Measurements from ENCODE around the gene KIF20A.
A peak's percentile ranks its signal among the peaks of the same experiment; 100 is the strongest.
"Not testable (repeated sequence)": the region's sequence is repeated elsewhere in the genome, so short reads cannot be mapped to it uniquely, and the experiment has no call there.

Gene KIF20A

DNA sequence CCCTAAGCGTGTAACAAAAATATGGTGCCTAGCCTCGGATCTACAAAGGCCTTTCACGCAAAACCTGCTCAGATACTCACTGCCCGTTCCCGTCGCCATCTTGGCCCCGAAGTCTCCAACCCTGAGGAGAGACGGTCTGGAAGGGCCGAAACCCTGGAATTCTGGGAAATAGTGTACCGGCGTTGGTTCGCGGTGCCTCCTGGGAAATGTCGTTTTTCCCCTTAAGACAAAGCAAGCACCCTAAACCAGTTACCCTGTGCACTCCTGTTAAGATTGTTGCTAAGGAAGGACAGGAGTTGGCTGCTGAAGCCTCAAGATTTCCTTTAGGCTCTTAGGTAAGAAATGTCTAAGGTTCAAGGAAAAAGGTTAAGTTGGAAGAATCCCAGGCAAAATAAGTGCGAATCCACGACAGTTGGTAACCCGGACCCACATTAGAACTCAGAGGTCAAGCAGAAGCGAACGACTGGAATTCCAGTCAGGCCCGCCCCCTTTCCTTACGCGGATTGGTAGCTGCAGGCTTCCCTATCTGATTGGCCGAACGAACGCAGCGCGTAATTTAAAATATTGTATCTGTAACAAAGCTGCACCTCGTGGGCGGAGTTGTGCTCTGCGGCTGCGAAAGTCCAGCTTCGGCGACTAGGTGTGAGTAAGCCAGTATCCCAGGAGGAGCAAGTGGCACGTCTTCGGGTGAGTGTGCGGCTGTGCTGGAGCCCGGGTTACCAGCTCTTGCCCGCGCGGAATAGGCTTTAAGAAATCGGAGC lies at the start of gene KIF20A, which contains the start of gene BRD8:
KIF20A (plus strand) TSS at position 597 of the 761 bp plus-strand sequence. CDS start 569 bp downstream, outside the sequence.
BRD8 (minus strand) TSS at position 115 of the 761 bp plus-strand sequence; CDS start at position 99, 16 bp downstream.
- DNase-seq (ENCODE audit: low read depth, low spot score), result peak; percentile 80

DNA sequence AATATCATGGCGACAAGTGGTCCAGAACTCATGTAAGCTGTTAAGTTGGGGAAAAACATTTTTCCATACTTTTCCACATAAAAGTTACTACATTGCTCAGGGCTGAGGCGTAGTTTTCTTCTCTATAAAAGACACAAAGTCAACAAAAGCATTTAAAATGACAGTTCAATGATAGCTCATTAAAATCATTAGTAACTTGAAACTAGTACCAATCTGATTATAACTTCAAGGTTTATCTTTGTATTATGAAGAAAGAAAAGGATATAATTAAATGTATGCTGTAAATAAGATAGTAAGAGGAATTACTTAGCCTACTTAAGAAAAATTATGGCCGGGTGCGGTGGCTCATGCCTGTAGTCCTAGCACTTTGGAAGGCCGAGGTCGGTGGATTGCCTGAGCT lies 49.6 kb upstream of the KIF20A start:
- DNase-seq (ENCODE audit: low read depth, low spot score), result no peak

DNA sequence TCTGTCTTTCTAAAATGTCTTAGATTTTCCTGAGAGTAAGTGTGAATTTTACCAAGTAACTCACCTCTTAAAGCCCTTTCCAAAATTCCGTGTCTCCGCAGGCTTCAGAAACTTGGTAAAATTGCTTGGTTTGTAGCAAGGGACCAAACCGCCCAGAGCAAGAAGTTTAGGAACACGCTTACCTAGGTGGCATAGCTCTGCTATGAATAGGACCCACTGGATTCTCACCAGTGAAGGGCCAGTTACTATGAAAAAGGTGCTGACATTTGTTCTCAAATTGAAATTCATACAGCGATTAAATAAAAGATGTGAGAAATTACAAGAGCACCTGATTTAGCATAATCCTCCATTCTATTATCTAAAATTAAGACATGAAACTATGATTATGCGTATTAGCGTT lies 46.4 kb upstream of the KIF20A start:
- DNase-seq (ENCODE audit: low read depth, low spot score), result no peak

DNA sequence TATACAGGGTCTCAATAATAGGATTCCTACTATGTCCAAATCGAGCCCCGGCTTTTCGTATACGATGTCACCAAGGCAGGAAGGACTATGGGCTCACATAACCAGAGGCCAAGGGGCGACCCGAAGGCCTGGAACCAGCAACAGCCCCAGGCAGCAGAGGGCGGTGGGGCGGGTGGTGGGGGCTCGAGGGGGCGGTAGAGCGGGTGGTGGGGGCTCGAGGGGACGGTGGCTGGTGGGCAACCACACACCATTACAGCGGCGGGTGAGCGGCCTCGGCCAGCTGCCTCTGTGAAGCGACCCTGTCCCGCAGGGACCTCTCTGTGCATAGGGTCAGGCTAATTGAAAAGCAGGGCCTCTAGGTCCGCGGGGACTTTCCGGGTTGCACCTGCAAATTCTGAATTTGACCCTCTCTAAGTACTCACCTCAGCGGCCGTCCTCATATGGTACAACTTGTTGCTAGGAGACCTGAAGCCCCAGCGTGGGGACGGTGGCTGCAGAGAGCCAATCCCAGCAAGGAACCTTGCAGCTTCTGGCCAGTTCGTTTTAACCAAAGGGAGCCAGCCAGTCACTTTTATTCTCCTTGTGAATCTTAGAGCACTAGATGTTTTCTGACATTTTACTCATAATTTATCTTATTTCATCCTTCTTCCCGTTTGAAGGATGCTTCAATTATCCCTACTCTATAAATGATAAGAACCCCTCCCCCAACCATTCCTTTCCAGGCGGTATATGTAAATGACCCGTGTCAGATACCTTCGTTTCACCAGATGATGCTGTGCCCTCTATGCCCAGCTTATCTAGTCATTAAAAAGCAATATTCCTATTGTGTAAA lies 39.7 kb upstream of the KIF20A start, which contains the start of gene NME5:
NME5 (minus strand) TSS at position 480 of the 832 bp plus-strand sequence. CDS start 648 bp downstream, outside the sequence.
- DNase-seq (ENCODE audit: low read depth, low spot score), result no peak

DNA sequence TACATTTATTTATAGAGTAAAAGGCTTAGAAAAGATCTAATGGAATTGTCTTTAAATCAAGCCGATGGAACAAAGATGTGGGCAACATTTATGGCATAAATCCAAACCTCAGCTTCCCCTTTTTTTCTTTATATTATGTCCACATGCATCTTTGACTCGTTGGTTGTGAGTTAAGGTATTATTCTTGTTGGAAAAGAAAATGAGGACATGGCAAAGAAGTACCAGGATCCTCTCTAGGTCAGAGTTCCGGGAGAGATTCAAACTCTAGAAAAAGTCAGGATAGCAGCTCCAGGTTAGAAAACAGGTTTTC lies 39.2 kb upstream of the KIF20A start:
- no peak for DNase-seq (ENCODE audit: low read depth, low spot score)

DNA sequence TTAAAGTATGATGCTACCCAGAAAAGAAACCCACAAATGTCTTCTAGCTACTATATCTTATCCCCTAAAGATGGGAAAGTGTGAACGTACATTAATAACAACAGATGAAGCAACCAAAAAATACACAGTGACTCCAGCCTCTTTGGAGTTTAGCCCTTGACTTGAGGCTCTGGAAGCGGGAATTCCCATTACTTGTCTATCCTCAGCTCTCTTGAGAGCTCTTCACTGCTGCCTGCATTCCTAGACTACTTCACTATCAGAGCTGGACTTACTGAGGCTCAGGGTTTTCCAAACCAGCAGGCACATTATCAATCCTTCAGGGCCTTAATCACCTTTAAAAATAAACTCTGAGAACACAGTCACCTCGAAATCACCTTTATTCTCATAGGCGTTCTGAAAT lies 38.6 kb upstream of the KIF20A start:
- no peak for DNase-seq (ENCODE audit: low read depth, low spot score)

DNA sequence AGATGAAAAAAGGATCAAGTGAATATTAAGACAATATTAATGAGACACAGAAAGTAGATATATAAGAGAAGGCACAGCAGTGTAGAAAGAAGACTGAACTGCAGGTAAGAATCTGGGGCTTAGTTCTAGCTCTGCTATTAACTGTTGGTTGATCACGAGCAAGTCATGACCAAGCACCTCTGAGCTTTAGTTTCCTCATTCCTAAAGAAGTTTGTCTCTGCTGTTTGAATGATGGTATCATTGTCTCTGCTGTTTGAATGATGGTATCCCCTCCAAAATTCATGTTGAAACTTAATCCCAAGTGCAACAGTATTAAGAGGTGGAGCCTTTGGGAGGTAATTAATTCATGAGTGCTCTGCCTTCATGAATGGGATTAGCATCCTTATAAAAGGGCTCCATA lies 37.2 kb upstream of the KIF20A start:
- DNase-seq (ENCODE audit: low read depth, low spot score), result no peak

DNA sequence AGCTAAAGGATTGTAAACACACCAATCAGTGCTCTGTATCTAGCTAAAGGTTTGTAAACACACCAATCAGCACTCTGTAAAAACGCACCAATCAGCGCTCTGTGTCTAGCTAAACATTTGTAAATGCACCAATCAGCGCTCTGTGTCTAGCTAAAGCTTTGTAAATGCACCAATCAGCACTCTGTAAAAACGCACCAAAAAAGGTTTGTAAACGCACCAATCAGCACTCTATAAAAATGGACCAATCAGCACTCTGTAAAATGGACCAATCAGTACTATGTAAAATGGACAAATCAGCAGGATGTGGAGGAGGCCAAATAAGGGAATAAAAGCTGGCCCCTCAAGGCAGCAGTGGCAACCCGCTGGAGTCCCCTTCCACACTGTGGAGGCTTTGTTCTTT lies 35.3 kb upstream of the KIF20A start:
- DNase-seq (ENCODE audit: low read depth, low spot score), result not testable (repeated sequence)

DNA sequence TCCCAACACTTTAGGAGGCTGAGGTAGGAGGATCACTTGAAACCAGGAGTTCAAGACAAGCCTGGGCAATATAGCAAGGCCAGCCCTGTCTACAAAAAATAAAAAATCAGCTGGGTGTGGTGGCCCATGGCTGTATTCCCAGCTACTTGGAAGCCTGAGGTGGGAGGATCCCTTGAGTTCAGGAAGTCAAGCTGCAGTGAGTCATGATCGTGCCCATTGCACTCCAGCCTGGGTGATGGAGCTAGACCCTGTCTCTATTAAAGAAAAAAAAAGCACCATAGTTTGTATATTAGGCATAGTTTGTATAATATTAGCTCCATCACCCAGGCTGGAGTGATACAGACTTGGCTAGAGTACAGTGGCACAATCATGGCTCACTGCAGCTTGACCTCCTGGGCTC lies 30.1 kb upstream of the KIF20A start:
- no peak for DNase-seq (ENCODE audit: low read depth, low spot score)

DNA sequence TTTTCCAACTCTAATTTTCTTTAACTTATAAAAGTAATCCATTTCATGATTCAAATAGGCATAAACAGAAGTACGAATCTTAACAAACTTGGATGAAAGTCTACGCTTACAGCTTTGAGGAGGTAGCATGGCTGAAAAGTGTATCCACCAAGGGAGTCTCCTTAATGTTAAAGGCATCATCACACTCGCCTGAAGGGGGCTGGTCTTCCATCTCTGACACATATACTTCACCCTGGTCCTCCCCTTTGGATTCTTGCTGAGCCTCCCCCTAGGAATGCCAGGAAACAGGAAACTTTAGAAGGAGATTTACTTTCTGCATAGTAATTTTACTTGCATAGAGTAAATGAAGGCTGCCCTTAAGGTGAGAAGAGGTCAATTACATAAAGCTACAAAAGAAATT lies 29.4 kb upstream of the KIF20A start:
- DNase-seq (ENCODE audit: low read depth, low spot score), result no peak

DNA sequence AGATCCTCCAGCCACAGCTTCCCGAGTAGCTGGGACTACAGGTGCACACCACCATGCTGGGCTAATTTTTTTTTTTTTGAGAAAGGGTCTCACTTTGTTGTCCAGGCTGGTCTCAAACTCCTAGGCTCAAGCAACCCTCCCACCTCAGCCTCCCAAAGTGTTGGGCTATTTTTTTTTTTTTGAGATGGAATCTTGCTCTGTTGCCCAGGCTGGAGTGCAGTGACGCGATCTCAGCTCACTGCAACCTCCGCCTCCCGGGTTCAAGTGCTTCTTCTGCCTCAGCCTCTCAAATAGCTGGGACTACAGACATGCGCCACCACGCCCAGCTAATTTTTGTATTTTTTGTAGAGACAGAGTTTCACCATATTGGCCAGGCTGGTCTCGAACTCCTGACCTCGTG lies 22.9 kb upstream of the KIF20A start:
- not testable (repeated sequence) for DNase-seq (ENCODE audit: low read depth, low spot score)

DNA sequence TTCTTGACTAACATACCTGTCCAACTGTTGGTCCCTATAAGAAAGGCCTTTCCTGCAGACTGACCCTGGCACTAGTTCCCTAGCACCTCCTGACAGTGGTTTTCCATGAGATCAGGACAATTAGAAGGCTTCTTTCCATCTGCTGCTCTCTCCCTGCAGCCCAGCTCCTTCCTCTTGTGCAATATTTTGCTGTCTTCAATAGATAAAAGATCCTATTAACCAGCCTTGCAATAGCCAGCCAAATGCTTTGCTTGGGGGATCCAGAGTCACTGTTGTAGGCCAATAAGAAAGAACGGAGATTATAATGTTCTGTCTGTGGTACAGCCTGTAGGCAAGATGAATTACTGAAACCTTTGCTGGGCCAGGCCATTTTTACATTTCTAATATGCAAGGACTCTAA lies 21.3 kb upstream of the KIF20A start:
- no peak for DNase-seq (ENCODE audit: low read depth, low spot score)

DNA sequence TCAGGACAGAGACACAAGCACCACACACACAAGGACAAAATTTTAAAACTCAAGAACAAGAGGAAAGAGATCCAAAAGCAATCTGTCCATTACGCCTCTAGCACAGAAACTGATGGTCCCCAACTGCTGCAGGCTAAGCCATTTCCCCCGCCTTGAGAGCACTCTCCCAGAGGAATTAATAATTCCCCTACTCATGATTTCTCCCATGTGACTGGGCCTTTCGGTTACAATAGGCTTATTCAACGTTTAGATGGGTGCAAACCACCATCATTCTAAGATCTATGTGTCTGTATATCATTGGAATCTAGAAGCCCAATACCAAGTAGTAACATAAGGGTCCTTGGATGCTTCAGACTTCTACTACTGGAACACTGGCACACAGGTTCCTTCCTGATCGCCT lies 19.2 kb upstream of the KIF20A start:
- DNase-seq (ENCODE audit: low read depth, low spot score), result no peak

DNA sequence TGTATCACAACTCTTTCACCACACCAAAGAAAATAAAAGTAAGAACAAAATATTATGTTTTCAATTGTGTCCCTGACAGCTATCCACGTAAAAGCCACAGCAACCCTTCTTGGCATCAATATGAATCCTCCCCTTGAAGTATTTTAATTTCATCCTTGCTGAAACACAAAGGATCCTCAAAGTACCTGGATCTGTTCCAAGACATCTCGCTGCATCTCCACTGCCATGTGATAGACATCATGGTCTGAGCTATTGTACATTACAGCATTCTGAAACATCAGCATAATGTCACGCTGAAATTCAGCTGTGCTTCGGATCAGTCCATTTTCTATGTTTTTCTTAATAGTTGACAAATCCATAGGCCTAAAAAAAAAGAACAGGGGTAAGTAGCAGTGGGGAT lies 18.2 kb upstream of the KIF20A start:
- DNase-seq (ENCODE audit: low read depth, low spot score), result no peak

DNA sequence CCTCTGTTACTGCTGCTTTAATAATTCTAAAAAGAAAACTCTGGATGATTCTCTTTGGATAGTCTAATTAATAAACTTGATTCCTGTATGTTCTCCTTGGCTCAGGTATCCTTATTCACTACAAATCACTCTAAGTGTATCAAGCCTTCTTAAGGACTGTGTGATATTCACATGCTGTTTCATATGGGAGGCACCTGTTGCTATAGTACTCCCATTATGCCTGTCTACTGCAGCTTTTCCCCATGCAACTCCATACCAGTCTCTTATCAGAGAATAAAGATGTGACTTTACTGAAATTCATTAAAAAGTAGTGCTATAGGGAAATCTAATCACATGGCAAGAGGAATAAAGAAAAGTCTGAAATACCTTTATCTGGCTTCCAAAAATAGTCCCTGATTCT lies 15.2 kb upstream of the KIF20A start:
- DNase-seq (ENCODE audit: low read depth, low spot score), result no peak

DNA sequence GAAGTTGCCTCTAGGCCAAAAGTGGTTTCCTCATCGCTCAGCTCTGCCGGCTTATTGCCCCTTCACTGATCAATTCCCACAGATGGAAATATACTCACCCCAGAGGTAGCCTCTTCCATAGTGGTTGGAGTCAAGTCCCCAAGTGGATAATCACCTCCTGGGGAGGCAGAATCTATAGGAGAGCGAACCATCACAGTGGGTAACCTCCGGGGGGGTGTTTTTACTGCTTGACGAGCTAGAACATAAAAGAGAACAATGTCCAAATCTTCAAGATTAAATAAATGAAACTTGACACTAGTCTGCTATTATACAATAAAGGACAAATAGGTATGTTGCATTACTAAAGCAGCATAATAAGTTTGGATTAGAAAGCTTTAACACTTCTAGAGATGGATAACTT lies 9.8 kb upstream of the KIF20A start:
- DNase-seq (ENCODE audit: low read depth, low spot score), result no peak

DNA sequence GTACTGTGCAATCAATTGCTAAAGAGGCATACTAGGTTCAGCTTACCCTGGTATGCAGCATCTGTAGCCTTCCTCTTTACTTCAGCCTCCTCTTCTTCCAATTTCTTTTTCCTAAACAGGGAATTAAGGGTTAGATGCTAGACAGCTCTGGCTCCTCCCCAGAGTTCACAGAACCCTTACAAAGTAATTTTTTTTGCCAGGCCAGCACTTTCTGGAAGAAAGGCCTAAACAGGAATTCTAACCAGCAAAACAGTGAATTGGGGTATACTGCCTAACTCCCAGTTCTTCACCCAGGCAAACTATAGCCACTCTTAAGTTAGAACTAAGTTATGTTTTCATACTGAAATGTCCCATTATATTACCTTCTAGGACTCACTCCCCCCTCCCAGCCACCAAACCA lies 8.6 kb upstream of the KIF20A start:
- no peak for DNase-seq (ENCODE audit: low read depth, low spot score)

DNA sequence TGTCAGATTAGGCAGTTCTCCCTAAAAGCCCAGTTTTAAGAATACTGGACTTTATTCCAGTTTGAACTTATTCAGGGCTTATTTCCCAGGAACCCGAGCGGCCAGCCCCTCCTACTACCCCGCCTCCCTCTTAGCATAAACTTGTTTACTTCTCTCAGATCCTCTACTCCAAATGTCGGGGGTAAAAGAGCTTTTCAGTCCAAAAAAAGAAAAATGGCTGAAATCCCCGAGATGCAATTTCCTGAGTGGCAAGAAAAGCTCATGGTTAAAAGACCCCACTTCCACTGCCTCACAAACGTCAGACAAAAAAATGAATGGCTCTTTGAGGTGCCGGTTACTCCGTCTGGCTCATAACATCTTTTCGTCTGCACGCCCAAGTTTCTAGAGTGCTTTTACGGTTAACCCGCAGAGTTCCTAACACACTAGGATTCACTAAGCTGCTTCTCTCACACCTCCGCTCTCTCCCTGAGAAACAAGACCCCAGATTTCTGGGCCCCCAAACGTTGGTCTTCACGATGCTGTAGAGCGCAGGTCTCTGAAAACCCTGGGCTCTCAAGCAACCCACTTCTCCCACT lies 884 bp upstream of the KIF20A start:
- no peak for DNase-seq (ENCODE audit: low read depth, low spot score)

DNA sequence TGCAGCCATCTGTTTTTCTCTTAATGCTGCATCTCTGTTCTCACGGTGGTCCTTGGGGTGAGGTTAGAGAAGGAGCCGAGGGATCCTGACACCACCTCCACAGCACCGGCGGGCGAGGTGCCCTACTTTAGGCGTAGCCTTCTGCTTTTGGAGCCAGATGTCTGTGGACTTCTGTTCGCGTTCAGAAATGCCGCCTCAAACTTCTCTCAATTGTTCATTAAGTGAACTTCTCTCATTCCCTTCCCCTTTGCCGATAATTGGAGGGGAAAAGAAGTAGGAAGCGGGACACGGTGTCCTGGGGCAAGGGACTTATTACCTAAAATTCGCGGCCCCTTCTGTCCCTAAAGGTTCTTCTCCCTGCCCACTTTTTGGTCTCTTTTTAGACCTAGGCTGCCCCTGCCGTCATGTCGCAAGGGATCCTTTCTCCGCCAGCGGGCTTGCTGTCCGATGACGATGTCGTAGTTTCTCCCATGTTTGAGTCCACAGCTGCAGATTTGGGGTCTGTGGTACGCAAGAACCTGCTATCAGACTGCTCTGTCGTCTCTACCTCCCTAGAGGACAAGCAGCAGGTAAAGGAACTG lies 455 bp downstream of the KIF20A start:
- no peak for DNase-seq (ENCODE audit: low read depth, low spot score)

DNA sequence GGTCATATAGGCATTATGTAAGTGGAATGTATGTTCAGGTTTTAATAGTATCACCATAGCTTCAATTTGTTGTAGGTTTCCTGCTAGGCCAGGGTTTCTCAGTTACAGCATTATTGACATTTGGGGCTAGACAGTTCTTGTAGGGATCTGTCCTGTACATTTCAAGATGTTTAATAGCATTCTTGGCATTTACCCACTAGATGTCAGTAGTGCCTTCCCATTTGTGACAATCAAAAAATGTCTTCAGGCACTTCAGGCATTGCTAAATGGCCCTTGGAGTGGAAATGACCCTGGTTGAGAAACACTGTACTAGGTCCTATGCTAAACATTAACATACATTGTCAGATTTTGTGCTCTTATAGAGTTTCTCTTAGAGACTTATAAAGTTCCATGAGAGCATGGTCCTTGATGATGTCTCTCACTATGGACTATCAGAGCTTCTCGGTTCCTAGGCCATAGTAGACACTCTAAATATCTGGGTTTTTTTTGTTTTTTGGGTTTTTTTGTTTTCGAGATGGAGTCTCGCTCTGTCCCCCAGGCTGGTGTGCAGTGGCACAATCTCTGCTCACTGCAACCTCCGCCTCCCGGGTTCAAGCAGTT lies 1.4 kb downstream of the KIF20A start:
- DNase-seq (ENCODE audit: low read depth, low spot score), result no peak

DNA sequence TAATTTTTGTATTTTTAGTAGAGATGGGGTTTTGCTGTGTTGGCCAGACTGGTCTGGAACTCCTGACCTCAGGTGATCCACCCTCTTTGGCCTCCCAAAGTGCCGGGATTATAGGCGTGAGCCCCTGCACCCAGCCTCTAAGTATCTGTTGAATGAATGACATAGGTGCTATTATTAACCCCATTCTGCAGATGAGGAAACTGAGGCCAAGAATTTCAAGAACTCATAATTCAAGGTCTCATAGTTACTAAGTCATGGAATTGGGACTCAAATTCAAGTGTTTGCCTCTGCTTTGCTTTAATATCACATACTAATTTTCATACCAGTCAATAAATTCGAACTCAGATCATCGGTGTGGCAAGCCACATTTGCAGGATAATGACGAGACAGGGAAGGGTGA lies 1.9 kb downstream of the KIF20A start:
- no peak for DNase-seq (ENCODE audit: low read depth, low spot score)

DNA sequence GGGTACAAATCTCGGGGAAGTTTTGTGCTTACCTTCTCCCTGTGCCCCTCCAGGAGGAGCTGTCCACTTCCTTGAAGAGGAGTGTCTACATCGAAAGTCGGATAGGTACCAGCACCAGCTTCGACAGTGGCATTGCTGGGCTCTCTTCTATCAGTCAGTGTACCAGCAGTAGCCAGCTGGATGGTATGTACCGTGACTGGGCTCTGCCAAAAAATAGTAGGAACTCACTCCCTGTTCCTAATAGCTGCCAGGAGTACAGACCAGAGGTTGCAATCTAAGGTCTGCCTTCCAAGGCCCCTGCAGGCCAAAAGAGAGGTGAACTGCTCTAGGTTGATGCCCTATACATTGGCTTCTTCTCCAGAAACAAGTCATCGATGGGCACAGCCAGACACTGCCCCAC lies 3.9 kb downstream of the KIF20A start:
- DNase-seq (ENCODE audit: low read depth, low spot score), result no peak

Measured in activated CD4-positive, CD25-positive, alpha-beta regulatory T cell treated with anti-CD3 and anti-CD28 coated beads, Interleukin-2, amount 50 U/mL, for 16 hours (primary cell).